Heart left ventricle (tissue), 16 donors: ENCODE data around the gene CTNNA3. TPM values are rescaled to one million over a fixed set of nuclear protein-coding genes. Genes with fewer than 3 reads are reported as not detected.

ENCODE experiments used
- ATAC-seq, 4 donors: fragments of 200-7000 bp; cut with Tn5 transposase; one replicate each; pipeline ENCODE4 v1.9.1; 2020 to 2022; ENCODE audit warnings: moderate library complexity in 4 of 4, mild to moderate bottlenecking in 3 of 4, moderate number of reproducible peaks in 1 of 4
- DNase-seq, 5 donors: peaks; one replicate each; pipeline ENCODE4 v3.0.0-alpha.2; 2020
- H3K27ac ChIP-seq, 12 donors: fragments of 200-600 bp; sonication (generic) in 4 of 12; one replicate each; pipeline versions ENCODE4 v1.5.0 to v1.8.0; 2016 to 2022; ENCODE audit warnings: mild to moderate bottlenecking in 2 of 12
- H3K27me3 ChIP-seq, 9 donors: fragments of 200-600 bp; sonication (generic) in 2 of 9; one replicate each; pipeline versions ENCODE4 v1.5.1 to v1.8.0; 2016 to 2022; ENCODE audit warnings: mild to moderate bottlenecking in 3 of 9
- H3K36me3 ChIP-seq, 9 donors: fragments of 200-600 bp; sonication (generic) in 2 of 9; one replicate each; pipeline versions ENCODE4 v1.5.0 to v1.8.0; 2018 to 2022; ENCODE audit warnings: mild to moderate bottlenecking in 2 of 9
- H3K4me1 ChIP-seq, 12 donors: fragments of 200-600 bp; sonication (generic) in 4 of 12; one replicate each; pipeline versions ENCODE4 v1.5.0 to v1.8.0; 2016 to 2022; ENCODE audit warnings: mild to moderate bottlenecking in 3 of 12
- H3K4me3 ChIP-seq, 12 donors: fragments of 200-600 bp; sonication (generic) in 4 of 12; one replicate each; pipeline versions ENCODE4 v1.5.0 to v1.8.0; 2017 to 2022; ENCODE audit warnings: mild to moderate bottlenecking in 9 of 12, moderate library complexity in 4 of 12
- H3K9me3 ChIP-seq, 12 donors: fragments of 200-600 bp; sonication (generic) in 4 of 12; one replicate each; pipeline versions ENCODE4 v1.5.0 to v1.8.0; 2016 to 2022; ENCODE audit warnings: mild to moderate bottlenecking in 1 of 12
- CTCF ChIP-seq, 12 donors: fragments of 200-600 bp; sonication (generic) in 4 of 12; IDR thresholded peaks; one replicate each; pipeline versions ENCODE4 v1.5.0 to v1.8.0; 2018 to 2022; ENCODE audit warnings: antibody characterized with exemption in 12 of 12, mild to moderate bottlenecking in 5 of 12
- POLR2A ChIP-seq, 2 donors: fragments of 450-650 bp; IDR thresholded peaks; one replicate each; pipeline ENCODE4 v1.6.1; 2017; ENCODE audit warnings: antibody characterized with exemption in 2 of 2, mild to moderate bottlenecking in 2 of 2, moderate library complexity in 2 of 2
- WGBS, 4 donors: extraction: QIAGEN DNeasy Blood & Tissue Kit in 2 of 4; methylation state at CpG; one replicate each; pipeline versions ENCODE4 v1.1.5 to v1.1.7; 2013 to 2018; 5-methylcytosine and 5-hydroxymethylcytosine counted together
- intact Hi-C, 10 donors: fragments of 100-400 bp; cut with DNase I; formaldehyde crosslinking; loops; one replicate each; pipeline versions ENCODE4 v1.11.1 to v1.14.2; 2022
- polyA plus RNA-seq, 2 donors: library from polyadenylated mRNA; stranded (reverse); fragments of 200-250 nt; gene quantifications; one replicate each; pipeline ENCODE4 v1.2.3, GENCODE V29; 2013
- total RNA-seq, 9 donors: library from RNA; depleted of rRNA in 2 of 9; stranded (reverse); fragments of >200 nt in 2 of 9; fragmentation: NEBNext Ultra II Directional in 3 of 9; extraction: Animal tissue kit (Norgen Biotek cat#: 25700) in 3 of 9; gene quantifications; one replicate each; pipeline versions ENCODE4 v1.1.0 to v1.2.4, GENCODE V29; 2016 to 2023
- donor health status: ischemic (EF 13 %, LVEDD 7.1; RV severe dilation, severe dysfunction).
- donor health status: healthy with polysubstance abuse.
- donor health status: DM: no; HTN: yes; CAD: no.
- donor health status: DM: no; HTN: no; CAD: no.
- donor health status: ischemic (EF 25% LVEDD 6.9; RV normal size, moderate dysfunction).
- donor health status: ischemic (EF 25% LVEDD 5.7; RV mildly dilated, moderate dysfunction).
- donor health status: healthy.
- donor health status: DM: yes; HTN: yes; CAD: no.
- donor health status: ischemic (EF 35%, LVEDD 5.7; RV mildly dilated, moderate dysfunction).
- donor health status: nonischemic (EF 11% LVEDD 7.7; RV severe dilation, severe dysfunction).
- donor health status: DM: yes; HTN: yes; CAD: no.
- donor health status: PGD.
- donor health status: ischemic (EF 29% LVEDD 5.4; RV normal size, mild dysfunction).
- donor health status: nonischemic (EF 23%, LVEDD 6.1; RV moderate dilation, normal function).

Gene CTNNA3
- total and polyA plus RNA-seq, 11 donors, result 4.8 to 200 (median 99.0) TPM

- Histone ChIP-seq H3K27ac (no peak overlapping the region), H3K27me3 (no peaks in the 10 kb centered on the region), H3K4me1 (no peaks in the 10 kb centered on the region), H3K4me3 (no peak overlapping the region), H3K9me3 (peaks cover 0 to 15% (median 0%) of the 10 kb centered on the region in 12 donors), H3K36me3 (no peaks in the 10 kb centered on the region)
- ATAC-seq (no peak), DNase-seq (no peak)
- 65 to 76% (median 69%) methylated on average over 1 of the region's 1 CpG for WGBS, 4 donors
- intact Hi-C loops, result no loop called here
- TF ChIP-seq CTCF (IDR thresholded peaks at IDR 0.05), result no peak
- TF ChIP-seq POLR2A (IDR thresholded peaks at IDR 0.05), result no peak
Observed at GRCh38 chr10:66440568-66440967, 1255.4 kb downstream of the CTNNA3 start.

GRCh38 chr10:66414943-66415342, 1281.1 kb downstream of the CTNNA3 start:
- Histone ChIP-seq H3K4me3 (no peak overlapping the region), H3K36me3 (no peaks in the 10 kb centered on the region), H3K4me1 (no peaks in the 10 kb centered on the region), H3K27ac (no peak overlapping the region), H3K27me3 (no peaks in the 10 kb centered on the region), H3K9me3 (peaks cover 0 to 37% (median 8%) of the 10 kb centered on the region in 12 donors)
- no peak for TF ChIP-seq POLR2A (IDR thresholded peaks at IDR 0.05)
- TF ChIP-seq CTCF (IDR thresholded peaks at IDR 0.05), result no peak
- ATAC-seq (peak in 1 of 4 donors; percentile 11), DNase-seq (no peak)
- intact Hi-C loops, result no loop called here
- 75 to 89% (median 80%) methylated on average over 1 to 2 of the region's 2 CpGs for WGBS, 4 donors

- no peaks in the 10 kb centered on the region for H3K36me3 ChIP-seq
- no peaks in the 10 kb centered on the region for H3K9me3 ChIP-seq
- DNase-seq (no peak), ATAC-seq (no peak)
- no peaks in the 10 kb centered on the region for H3K4me1 ChIP-seq
- H3K27ac ChIP-seq, result no peak overlapping the region
- intact Hi-C loops, result no loop called here
- H3K27me3 ChIP-seq, result no peaks in the 10 kb centered on the region
- no peak overlapping the region for H3K4me3 ChIP-seq
- no peak for TF ChIP-seq CTCF (IDR thresholded peaks at IDR 0.05)
- no peak for TF ChIP-seq POLR2A (IDR thresholded peaks at IDR 0.05)
Observed at GRCh38 chr10:66405566-66405965, 1290.4 kb downstream of the CTNNA3 start.

GRCh38 chr10:66398669-66399068, 1297.3 kb downstream of the CTNNA3 start:
- H3K9me3 ChIP-seq, result no peaks in the 10 kb centered on the region
- no peaks in the 10 kb centered on the region for H3K27me3 ChIP-seq
- intact Hi-C loops, result no loop called here
- no peak for DNase-seq
- H3K27ac ChIP-seq, result no peak overlapping the region
- no peak overlapping the region for H3K4me3 ChIP-seq
- H3K4me1 ChIP-seq, result no peaks in the 10 kb centered on the region
- H3K36me3 ChIP-seq, result no peaks in the 10 kb centered on the region
- ATAC-seq, result no peak
- TF ChIP-seq POLR2A (IDR thresholded peaks at IDR 0.05), result no peak
- no peak for TF ChIP-seq CTCF (IDR thresholded peaks at IDR 0.05)
